ENCODE measurements around the gene SLC4A3. TPM values are rescaled to one million over a fixed set of nuclear protein-coding genes. Genes with fewer than 3 reads are reported as not detected.

Gene SLC4A3
- total and polyA plus RNA-seq, 2 donors (not counting 3 experiments of a cell fraction or from before 2014, with no cell fraction given), result 0.29 to 0.35 TPM

- intact Hi-C loops (cut with micrococcal nuclease), result no loop called here
- POLR2A ChIA-PET, result no interaction called here
- Histone ChIP-seq H3K9ac (replicated peaks; ENCODE audit: extremely low read depth, insufficient read depth, low read length) (no peak overlapping the region), H3K9me1 (replicated peaks; ENCODE audit: control insufficient read depth, extremely low read depth, insufficient read depth, low read length) (no peaks in the 10 kb centered on the region), H4K20me1 (replicated peaks; ENCODE audit: control insufficient read depth, extremely low read depth, insufficient read depth, low read length) (no peaks in the 10 kb centered on the region), H3K4me1 (ENCODE audit: control insufficient read depth, extremely low read depth, insufficient read depth, low read length) (no peaks in the 10 kb centered on the region), H3K4me2 (ENCODE audit: insufficient read depth, low read length) (no peak overlapping the region), H3K36me3 (ENCODE audit: control insufficient read depth in 2 of 2, extremely low read depth in 1 of 2, insufficient read depth in 2 of 2, low read length in 2 of 2) (no peaks in the 10 kb centered on the region), H3K27me3 (ENCODE audit: control insufficient read depth in 2 of 2, insufficient read depth in 2 of 2, low read length in 2 of 2) (no peaks in the 10 kb centered on the region), H3K79me2 (ENCODE audit: control insufficient read depth, insufficient read depth, low read length) (no peaks in the 10 kb centered on the region), H3K27ac (ENCODE audit: insufficient read depth, low read depth, low read length) (no peak overlapping the region), H3K9me3 (replicated peaks; ENCODE audit: control insufficient read depth, insufficient read depth, low read length) (no peaks in the 10 kb centered on the region), H2AFZ (ENCODE audit: low read depth, low read length) (no peak overlapping the region), H3K4me3 (replicated peaks in 1 of 3; ENCODE audit: insufficient read depth in 1 of 3, low read depth in 1 of 3, low read length in 3 of 3) (no peak overlapping the region)
- BruUV-seq (replicated peaks), result no TSS peak
- CTCF ChIA-PET, result no interaction called here
- FAIRE-seq (no peak), DNase-seq (ENCODE audit: low read depth, low spot score) (no peak)
- no peak for TF ChIP-seq GATA2 (IDR thresholded peaks at IDR 0.05; ENCODE audit: insufficient read depth, insufficient read length, low read depth, low read length)
- TF ChIP-seq MYC (IDR thresholded peaks at IDR 0.05; ENCODE audit: low read depth, low read length), result no peak
- no peak for TF ChIP-seq EZH2 (IDR thresholded peaks at IDR 0.05; ENCODE audit: borderline replicate concordance, low read depth, low read length, severe bottlenecking)
- TF ChIP-seq POLR2AphosphoS5 (IDR thresholded peaks at IDR 0.05; ENCODE audit: insufficient read depth, low read depth, low read length), result no peak
- TF ChIP-seq, protein P1, sequence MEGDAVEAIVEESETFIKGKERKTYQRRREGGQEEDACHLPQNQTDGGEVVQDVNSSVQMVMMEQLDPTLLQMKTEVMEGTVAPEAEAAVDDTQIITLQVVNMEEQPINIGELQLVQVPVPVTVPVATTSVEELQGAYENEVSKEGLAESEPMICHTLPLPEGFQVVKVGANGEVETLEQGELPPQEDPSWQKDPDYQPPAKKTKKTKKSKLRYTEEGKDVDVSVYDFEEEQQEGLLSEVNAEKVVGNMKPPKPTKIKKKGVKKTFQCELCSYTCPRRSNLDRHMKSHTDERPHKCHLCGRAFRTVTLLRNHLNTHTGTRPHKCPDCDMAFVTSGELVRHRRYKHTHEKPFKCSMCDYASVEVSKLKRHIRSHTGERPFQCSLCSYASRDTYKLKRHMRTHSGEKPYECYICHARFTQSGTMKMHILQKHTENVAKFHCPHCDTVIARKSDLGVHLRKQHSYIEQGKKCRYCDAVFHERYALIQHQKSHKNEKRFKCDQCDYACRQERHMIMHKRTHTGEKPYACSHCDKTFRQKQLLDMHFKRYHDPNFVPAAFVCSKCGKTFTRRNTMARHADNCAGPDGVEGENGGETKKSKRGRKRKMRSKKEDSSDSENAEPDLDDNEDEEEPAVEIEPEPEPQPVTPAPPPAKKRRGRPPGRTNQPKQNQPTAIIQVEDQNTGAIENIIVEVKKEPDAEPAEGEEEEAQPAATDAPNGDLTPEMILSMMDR (IDR thresholded peaks at IDR 0.05; ENCODE audit: extremely low read depth in 1 of 2, insufficient read depth in 1 of 2, low read depth in 1 of 2, low read length in 2 of 2), result no peak
- no peak for TF ChIP-seq FOS (IDR thresholded peaks at IDR 0.05; ENCODE audit: borderline replicate concordance, insufficient read depth, low read length)
- TF ChIP-seq JUN (IDR thresholded peaks at IDR 0.05; ENCODE audit: borderline replicate concordance, insufficient read depth, insufficient read length, low read depth), result no peak
- dilution Hi-C loops (cut with MboI; ENCODE audit: extremely low pct_ligation_motif_present, low sequenced_read_pairs), result no loop called here
These were observed 40.9 kb downstream of the SLC4A3 start for GRCh38 chr2:219668316-219668715.
